Measurements from ENCODE around the gene AP4S1.
"Not testable (repeated sequence)": the region's sequence is repeated elsewhere in the genome, so short reads cannot be mapped to it uniquely, and the experiment has no call there.

Gene AP4S1

DNA sequence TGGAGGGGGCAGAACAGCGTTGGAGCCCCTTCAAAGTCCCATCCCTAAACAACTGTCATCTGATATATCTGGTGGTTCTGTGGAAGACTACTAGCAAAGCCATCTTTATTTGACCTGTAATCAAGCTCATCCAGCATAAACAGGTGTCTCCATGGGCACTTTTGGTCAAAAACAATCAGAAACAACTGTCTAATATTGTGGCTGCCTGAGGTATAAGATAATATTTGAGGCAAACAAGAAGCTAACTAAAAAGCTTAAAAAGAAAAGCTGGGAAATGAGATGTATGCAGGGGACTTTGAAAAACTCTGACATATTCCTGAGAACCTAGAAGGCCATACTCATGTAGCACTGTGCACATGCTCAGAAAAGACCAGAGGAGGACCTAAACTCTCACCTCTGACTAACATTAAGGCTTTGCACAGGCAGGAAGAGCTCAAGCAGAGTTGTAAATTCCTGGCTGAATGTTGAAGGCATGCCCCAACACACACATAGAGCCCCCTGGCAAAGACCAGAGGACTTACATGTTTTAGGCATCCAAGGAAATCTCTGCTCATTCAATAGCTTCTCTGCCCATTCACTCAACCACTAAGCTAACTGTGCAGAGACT, 27.2 kb upstream of the AP4S1 start:
- no peak for TF ChIP-seq ZNF274 (IDR thresholded peaks at IDR 0.05; ENCODE audit: low read depth, low read length)
- no peak overlapping the region for H3K4me3 ChIP-seq (ENCODE audit: low read length)

DNA sequence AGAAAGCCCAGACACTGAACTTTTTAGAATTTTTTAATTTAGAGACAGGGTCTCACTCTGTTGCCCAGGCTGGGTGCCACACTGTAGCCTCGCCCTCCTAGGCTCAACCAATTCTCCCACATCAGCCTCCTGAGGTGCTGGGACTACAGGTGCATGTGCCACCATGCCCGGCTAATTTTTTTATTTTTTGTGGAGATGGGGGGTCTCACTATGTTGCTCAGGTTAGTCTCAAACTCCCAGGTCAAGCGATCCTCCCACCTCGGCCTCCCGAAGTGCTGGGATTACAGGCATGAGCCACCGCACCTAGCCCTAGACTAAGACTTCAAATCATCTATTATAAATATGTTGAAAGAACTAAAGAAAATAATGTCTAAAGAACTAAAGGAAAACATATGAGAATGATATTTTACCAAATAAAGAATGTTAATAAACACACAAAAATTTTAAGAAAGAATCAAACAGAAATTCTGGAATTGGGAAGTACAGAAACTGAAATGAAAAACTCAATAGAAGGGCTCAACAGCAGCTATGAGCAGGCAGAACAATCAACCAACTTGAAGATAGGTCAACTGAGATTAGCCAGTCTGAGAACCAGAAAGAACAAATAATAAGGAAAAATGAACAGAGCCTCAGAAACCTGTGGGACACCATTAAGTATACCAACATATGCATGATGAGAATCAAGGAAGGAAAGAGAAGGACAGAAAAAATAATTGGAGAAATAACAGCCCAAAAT, 26.2 kb upstream of the AP4S1 start:
- no peak for TF ChIP-seq ZNF274 (IDR thresholded peaks at IDR 0.05; ENCODE audit: low read depth, low read length)
- H3K4me3 ChIP-seq (ENCODE audit: low read length): no peak overlapping the region

DNA sequence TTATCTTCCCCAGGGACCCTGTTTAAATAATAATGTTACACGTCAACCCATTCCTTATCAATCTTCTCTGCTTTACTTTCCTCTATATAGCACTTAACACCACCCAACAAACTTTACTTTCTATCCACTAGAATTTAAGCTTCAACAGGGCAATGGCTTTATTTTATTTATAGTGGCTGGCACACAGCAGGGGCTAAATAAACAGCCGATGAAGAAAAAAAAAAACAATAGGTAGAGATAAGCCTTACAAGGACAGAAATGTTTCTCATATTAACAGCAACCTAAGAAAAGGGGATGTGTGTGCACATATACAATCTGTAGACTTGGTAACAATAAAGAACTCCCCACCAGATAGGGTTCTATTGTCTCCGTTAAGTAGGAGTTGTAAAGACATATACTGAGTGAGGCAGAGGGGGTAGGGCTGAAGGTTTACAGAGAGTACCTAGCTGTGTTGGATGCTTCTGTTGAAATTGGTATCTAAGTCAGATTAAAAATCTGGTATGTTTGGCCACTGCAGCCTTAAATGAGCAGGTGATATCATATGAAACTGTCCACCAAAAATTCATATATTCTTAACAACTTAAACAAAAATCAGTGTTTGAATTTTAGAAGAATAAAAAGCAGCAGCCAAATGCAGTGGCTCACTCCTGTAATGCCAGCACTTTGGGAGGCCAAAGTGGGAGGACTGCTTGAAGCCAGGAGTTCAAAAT, 24.7 kb upstream of the AP4S1 start:
- H3K4me3 ChIP-seq (ENCODE audit: low read length): no peak overlapping the region
- TF ChIP-seq ZNF274 (IDR thresholded peaks at IDR 0.05; ENCODE audit: low read depth, low read length): no peak

DNA sequence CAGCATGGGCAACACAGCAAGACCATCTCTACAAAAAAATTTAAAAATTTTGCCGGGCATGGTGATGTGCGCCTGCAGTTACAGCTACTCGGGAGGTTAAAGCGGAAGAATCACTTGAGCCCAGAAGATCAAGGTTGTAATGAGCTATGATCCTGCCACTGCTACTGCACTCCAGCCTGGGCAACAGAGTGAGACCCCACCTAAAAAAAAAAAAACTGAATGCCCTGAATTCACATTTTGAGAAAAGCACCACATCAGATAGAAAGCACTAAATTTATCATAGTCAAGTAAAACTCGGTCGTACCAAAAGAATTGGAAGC, 24.1 kb upstream of the AP4S1 start:
- TF ChIP-seq ZNF274 (IDR thresholded peaks at IDR 0.05; ENCODE audit: low read depth, low read length): no peak
- H3K4me3 ChIP-seq (ENCODE audit: low read length): no peak overlapping the region

DNA sequence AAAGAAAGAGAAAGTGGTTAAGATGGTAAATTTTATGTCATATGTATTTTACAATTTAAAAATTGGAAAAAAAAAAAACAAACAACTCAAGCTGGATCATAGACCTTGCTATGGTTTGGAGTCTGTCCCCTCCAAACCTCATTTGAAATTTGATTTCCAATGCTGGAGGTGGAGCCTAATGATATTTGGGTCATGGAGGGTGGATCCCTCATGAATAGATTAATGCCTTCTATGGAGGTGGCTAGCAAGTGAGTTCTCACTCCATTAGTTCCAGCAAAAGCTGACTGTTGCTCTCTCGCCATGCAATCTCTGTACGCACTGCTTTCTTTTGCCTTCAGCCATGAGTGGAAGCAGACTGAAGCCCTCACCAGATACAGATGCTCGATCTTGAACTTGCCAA, 22.2 kb upstream of the AP4S1 start:
- TF ChIP-seq ZNF274 (IDR thresholded peaks at IDR 0.05; ENCODE audit: low read depth, low read length): no peak

DNA sequence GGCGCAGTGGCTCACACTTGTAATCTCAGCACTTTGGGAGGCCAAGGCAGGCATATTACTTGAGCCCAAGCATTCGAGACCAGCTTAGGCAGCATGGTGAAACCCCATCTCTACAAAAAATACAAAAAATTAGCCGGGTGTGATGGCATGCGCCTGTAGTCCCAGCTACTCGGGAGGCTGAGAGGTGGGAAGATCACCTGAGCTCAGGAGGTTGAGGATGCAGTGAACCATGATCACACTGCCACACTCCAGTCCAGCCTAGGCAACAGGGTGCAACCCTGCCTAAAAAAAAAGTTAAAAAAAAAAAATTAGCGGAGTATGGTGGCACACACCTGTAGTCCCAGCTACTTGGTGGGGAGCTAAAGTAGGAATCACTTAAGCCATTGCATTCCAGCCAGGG, 21.4 kb upstream of the AP4S1 start:
- not testable (repeated sequence) for H3K4me3 ChIP-seq (ENCODE audit: low read length)

More for the DNA sequence above, 22.2 kb upstream of the AP4S1 start:
- no peak overlapping the region for H3K4me3 ChIP-seq (ENCODE audit: low read length)

DNA sequence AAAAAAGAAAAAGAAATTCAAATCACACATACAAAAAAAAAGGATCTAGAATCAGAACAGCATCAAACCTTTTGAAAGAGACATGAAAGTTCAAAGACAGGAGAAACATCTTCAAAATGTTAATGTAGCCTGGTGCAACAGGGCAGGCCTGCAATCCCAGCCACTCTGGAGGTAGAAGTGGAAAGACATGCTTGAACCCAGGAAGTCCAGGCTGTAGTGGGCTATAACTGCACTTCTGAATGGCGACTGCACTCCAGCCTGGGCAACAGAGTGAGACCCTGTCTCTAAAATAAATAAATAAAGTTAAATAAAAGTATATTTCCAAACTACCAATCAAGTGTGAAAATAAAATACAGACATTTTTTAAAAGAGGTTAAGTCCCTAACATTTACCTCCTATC, 18.7 kb upstream of the AP4S1 start:
- TF ChIP-seq ZNF274 (IDR thresholded peaks at IDR 0.05; ENCODE audit: low read depth, low read length): no peak
- no peak overlapping the region for H3K4me3 ChIP-seq (ENCODE audit: low read length)

DNA sequence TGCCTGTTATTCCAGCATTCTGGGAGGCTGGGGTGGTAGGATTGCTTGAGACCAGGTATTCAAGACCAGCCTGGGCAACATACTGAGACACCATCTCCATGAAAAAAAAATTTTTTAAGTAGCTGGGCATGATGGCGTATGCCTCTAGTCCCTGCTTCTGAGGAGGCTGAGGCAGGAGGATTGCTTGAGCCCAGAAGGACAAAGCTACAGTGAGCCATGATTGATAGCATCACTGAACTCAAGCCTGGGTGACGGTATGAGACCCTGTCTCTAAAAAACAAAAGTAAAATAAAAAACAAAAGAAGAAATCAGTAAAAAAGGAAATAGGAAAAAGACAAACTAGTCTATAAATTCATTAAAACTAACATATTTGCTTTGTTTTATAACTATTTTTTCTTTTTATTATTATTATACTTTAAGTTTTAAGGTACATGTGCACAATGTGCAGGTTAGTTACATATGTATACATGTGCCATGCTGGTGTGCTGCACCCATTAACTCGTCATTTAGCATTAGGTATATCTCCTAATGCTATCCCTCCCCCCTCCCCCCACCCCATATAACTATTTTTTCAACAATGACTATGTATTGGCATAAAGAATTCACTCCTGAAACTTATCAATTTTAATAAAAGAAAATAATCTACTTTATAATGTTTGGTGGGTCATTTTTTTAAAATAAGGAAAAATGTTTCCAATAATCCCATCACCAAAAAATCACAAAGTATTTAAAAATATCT, 15.4 kb upstream of the AP4S1 start:
- no peak for TF ChIP-seq ZNF274 (IDR thresholded peaks at IDR 0.05; ENCODE audit: low read depth, low read length)

DNA sequence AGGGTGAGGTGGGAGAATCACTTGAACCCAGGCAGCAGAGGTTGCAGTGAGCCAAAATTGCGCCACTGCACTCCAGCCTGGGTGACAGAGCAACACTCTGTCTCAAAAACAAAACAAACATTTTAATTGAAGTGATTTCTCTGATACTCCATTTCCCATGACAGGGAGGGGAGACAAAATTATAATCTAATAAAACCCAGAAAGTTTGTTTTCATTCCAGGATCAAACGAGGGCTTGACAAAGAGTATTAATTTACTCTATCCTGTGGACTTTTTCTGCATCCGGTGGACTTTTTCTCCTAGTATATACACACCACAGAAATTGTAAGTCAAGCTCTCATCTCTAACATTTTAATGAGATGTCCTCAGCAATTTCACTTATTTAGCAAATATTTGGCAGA, 14.5 kb upstream of the AP4S1 start:
- H3K4me3 ChIP-seq (ENCODE audit: low read length): no peak overlapping the region
- TF ChIP-seq ZNF274 (IDR thresholded peaks at IDR 0.05; ENCODE audit: low read depth, low read length): no peak

More for the DNA sequence above, 15.4 kb upstream of the AP4S1 start:
- no peak overlapping the region for H3K4me3 ChIP-seq (ENCODE audit: low read length)

DNA sequence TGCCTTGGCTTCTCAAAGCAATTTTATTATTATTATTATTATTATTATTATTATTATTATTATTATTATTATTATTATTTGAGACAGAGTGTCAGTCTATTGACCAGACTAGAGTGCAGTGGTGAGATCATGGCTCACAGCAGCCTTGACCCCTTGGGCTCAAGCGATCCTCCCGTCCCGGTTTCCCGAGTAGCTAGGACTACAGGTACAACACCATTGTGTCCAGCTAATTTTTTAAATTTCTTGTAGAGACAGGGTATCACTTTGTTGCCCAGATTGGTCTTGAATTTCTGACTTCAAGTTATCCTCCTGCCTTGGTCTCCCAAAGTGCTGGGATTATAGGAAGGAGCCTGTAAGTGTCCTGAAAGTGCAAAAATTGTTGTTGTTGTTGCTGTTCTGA, 11.6 kb upstream of the AP4S1 start:
- no peak for TF ChIP-seq ZNF274 (IDR thresholded peaks at IDR 0.05; ENCODE audit: low read depth, low read length)
- H3K4me3 ChIP-seq (ENCODE audit: low read length): no peak overlapping the region

DNA sequence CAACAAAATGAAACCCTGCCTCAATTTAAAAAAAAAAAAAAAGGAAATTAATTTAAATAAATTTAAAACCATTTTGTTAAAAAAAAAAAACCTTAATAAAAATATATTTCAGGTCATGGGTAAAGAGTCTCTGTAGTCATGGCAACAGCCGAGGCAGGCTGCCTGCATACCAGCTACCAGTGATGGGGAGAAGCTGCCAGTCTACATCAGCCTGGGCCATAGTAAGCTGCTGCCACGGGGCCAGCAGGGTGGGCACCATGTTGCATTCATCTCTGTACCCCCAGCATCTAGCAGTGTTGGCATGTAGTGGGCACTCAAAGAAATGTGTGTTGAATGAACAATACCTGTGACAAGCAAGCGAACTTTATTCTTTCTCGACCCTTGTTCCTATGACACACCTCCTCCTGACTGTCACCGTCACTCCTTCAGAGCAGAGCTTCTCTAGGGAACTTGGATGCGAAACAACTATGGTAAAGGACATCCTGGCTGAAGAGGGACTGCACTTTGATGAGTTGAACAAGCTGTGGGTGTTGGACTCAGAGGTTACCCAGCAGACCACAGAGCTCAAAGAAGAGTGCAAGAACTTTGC, 7.3 kb upstream of the AP4S1 start:
- H3K4me3 ChIP-seq (ENCODE audit: low read length): no peak overlapping the region
- no peak for TF ChIP-seq ZNF274 (IDR thresholded peaks at IDR 0.05; ENCODE audit: low read depth, low read length)

DNA sequence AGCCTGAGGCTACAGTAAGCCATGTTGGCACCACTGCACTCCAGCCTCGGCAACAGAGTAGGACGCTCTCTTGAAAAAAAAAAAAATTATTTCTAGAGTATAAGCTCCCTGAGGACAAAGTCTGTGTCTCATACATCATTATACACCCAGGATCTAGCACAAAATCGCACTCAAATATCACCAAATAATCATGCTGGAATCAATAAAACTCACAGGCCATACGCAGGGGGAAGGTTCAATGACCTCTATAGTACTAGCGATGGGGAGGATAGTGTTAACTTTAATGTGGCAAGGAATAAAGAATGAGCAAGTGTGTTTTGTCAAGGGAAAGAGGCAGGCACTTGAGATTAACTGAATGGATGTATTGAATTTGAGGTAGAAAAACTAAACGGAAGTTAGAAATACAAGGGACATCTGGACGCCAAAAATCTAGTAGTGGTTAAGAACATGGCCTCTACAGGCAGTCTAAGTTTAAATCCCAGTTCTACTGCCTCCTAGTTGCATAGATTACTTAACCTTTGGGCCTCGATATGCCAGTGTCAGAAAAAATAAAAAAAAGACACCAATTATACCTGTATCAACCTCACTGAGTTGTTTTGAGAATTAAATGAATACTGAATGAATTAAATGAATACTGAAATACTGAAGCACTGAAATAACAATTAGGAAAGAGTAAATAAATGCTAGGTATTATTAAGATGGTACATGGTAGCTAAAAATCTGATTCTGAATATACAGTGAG, 4.4 kb upstream of the AP4S1 start:
- no peak overlapping the region for H3K4me3 ChIP-seq (ENCODE audit: low read length)
- TF ChIP-seq ZNF274 (IDR thresholded peaks at IDR 0.05; ENCODE audit: low read depth, low read length): no peak

DNA sequence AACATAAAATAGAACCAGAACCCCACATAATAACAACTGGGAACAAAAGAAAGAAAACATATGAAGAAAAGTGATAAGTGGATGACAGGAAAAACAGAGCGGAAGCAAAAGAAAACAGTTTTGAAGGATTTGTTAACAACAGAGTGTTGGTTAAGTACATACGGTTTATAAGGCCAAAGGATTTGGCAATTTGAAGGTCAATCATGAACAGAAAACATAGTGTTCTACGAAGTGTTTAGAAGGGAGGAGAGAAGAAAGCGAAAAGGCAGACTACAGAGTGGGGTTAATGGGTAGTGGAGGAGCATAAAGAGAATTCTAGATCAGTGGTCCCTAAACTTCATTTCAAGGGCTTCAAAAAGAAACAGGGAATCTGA, 3.9 kb upstream of the AP4S1 start:
- H3K4me3 ChIP-seq (ENCODE audit: low read length): no peak overlapping the region
- no peak for TF ChIP-seq ZNF274 (IDR thresholded peaks at IDR 0.05; ENCODE audit: low read depth, low read length)

DNA sequence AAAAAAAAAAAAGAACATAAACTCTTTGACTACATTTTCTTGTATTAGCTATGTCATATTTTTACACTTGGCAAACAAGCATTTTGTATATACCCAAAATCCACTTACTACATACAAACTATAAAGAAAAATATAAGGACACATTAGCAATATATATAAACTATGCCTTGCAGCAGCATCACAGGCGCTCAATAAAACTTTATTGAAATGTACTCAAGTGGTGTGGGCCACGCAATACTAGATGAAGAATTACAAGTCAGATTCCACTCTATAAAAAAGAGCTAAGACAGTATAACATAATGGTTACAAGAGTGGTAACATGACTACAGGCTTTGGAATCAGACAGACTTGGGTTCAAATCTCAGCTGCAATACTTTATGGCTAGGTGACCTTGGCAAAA, 3.1 kb upstream of the AP4S1 start:
- no peak for TF ChIP-seq ZNF274 (IDR thresholded peaks at IDR 0.05; ENCODE audit: low read depth, low read length)
- no peak overlapping the region for H3K4me3 ChIP-seq (ENCODE audit: low read length)

Measured in GM08714 (cell line).